GM18519 (cell line): ENCODE measurements around the gene NOX3.

Experiments
- ATAC-seq: cut with Tn5 transposase; IDR thresholded peaks from one replicate; pipeline ENCODE4 v1.9.1; 2021; ENCODE audit warnings: mild to moderate bottlenecking, moderate library complexity; ENCODE audit not compliant: unreplicated experiment, low FRiP score

The NOX3 gene

GRCh38 chr6:155404937-155405336, 50.7 kb downstream of the NOX3 start:
- ATAC-seq: no peak

GRCh38 chr6:155402656-155403304, 52.9 kb downstream of the NOX3 start:
- no peak for ATAC-seq

- no peak for ATAC-seq
These were observed 55.0 kb downstream of the NOX3 start for GRCh38 chr6:155400654-155400965.

GRCh38 chr6:155399745-155400653, 55.6 kb downstream of the NOX3 start:
- no peak for ATAC-seq

GRCh38 chr6:155399062-155399744, 56.4 kb downstream of the NOX3 start:
- ATAC-seq: no peak

- ATAC-seq: no peak
These were observed 57.0 kb downstream of the NOX3 start for GRCh38 chr6:155398701-155399061.

GRCh38 chr6:155398221-155398620, 57.4 kb downstream of the NOX3 start:
- no peak for ATAC-seq

GRCh38 chr6:155397172-155397705, 58.4 kb downstream of the NOX3 start:
- no peak for ATAC-seq

- no peak for ATAC-seq
These were observed 59.0 kb downstream of the NOX3 start for GRCh38 chr6:155396605-155397004.

- ATAC-seq: no peak
These were observed 60.3 kb downstream of the NOX3 start for GRCh38 chr6:155395339-155395738.

GRCh38 chr6:155389130-155389529, 66.5 kb downstream of the NOX3 start:
- no peak for ATAC-seq

GRCh38 chr6:155388591-155388990, 67.0 kb downstream of the NOX3 start:
- no peak for ATAC-seq

- ATAC-seq: no peak
These were observed 68.2 kb downstream of the NOX3 start for GRCh38 chr6:155387481-155387880.

GRCh38 chr6:155384321-155384952, 71.2 kb downstream of the NOX3 start:
- no peak for ATAC-seq

- no peak for ATAC-seq
These were observed 71.7 kb downstream of the NOX3 start for GRCh38 chr6:155383913-155384312.

GRCh38 chr6:155382338-155382685, 73.3 kb downstream of the NOX3 start:
- ATAC-seq: no peak

GRCh38 chr6:155381673-155382337, 73.8 kb downstream of the NOX3 start:
- no peak for ATAC-seq

- no peak for ATAC-seq
These were observed 74.8 kb downstream of the NOX3 start for GRCh38 chr6:155380666-155381332.

- ATAC-seq: no peak
These were observed 76.9 kb downstream of the NOX3 start for GRCh38 chr6:155378724-155379123.

GRCh38 chr6:155378276-155378675, 77.4 kb downstream of the NOX3 start:
- peak; percentile 86 for ATAC-seq
